GM19395 (cell line): ENCODE results near the gene WFDC5.
"Not testable (repeated sequence)": the region's sequence is repeated elsewhere in the genome, so short reads cannot be mapped to it uniquely, and the experiment has no call there.

Experiments
- ATAC-seq: cut with Tn5 transposase; IDR thresholded peaks from one replicate; pipeline ENCODE4 v1.9.1; 2021; ENCODE audit warnings: mild to moderate bottlenecking, moderate library complexity; ENCODE audit not compliant: unreplicated experiment

The WFDC5 gene

DNA sequence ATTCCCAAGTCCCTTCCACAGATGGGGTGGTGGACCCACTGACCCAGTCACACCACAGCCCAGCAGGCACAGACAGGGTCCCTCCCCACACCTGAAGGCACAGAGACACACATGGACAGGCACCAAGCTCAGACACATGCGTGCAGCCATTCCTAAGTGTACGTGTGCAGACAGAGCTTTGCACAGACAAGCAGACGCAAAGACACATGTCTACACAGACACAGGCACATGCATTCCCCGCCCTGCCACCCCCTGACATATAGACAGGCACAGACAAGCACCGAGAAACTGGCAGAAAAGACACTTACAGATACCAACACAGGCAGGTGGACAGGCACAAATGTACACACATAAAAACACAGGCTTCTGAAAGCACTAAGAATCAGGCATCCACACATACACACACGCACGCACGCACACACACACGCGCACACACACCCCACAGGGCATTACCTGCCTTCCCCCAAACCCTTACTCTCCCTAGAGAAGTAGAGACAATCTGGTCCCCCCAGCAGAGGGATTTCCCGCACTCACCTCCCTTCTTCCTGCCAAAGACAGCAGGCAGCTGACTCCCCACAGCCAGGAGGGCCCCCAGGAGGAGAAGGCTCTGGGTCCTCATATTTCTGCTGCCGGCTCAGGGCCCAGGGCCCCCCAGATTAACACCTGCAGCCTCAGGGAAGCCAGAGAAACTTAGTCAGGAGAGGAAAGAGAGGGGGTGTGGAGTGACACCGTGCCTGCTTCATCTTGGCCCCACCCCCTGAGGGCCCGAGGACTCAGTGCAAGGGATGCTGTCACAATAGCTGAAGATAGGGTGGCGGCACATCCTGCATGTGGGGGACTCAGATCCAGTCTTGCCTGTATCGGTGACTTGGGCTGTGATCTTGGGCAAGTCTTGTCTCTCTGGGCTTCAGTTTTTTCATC, at the start of gene WFDC5:
Gene WFDC5, minus strand, starts transcription at position 710 of the 921 bp plus-strand sequence. Its CDS starts 91 bp downstream, at position 619.
- no peak for ATAC-seq

DNA sequence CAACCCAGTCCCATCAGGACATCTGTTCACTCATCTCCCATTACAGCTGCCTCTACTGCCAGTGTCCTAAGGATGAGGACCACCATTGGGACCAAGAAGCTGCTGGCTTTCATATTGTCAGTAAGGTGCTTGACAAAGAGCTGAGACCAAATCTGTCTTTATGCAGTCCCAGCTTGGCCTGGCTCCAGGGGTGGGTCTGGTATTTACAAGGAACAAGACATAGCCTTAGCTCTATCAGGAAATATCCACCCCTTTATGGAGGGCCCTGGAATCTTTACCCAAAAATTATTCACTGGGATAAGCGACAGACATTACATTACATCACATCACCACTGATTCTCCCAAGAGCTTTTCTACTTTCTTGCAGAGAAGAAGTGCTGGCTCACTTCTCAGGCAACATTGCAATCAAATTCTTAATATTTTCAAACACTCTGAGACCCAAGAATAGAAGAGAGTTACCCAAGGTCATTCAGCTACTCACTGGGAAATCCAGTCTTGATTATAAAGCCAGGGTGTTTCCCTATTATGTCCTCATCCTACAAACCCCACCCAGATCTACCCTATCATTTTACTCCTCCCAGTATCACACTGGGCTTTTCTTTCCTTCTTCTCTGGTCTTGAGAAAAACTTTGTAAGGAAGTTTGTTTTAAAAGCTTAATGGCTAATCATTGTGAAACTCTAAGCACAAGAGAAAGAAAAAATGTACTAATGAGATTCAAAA, 48.3 kb upstream of the WFDC5 start:
- ATAC-seq: no peak

DNA sequence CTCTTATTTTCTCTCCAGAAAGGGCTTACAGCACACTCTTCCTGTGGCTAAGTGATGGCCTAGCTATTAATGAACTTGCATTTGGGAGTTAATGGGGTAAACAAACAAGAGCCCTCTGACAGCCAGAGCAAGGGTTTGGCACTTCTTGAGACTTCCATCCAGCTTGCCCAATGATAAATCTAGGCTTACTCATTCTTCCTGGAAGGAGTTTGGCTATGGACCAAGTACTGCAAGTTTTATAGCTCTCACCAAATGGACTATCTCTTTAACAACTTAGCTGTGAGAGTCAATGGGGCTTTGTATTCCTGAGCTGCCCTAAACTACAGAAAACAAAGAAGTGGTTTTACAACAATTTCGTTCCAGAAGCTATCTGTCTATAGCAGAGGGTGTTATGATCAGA, 43.0 kb upstream of the WFDC5 start:
- ATAC-seq: no peak

DNA sequence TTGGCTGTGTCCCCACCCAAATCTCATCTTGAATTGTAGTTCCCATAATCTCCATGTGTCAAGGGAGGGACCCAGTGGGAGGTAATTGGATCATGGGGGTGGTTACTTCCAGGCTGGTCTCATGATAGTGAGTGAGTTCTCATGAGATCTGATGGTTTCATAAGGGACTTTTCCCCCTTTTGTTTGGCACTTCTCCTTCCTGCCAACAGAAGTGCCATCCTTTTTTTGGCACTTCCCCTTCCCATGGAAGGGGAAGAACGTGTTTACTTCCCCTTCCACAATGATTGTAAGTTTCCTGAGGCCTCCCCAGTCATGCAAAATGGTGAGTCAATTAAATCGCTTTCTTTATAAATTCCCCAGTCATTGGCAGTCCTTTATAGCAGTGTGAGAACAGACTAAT, 41.7 kb upstream of the WFDC5 start:
- no peak for ATAC-seq

GRCh38 chr20:45154794-45155193, 39.8 kb upstream of the WFDC5 start:
- ATAC-seq: not testable (repeated sequence)

DNA sequence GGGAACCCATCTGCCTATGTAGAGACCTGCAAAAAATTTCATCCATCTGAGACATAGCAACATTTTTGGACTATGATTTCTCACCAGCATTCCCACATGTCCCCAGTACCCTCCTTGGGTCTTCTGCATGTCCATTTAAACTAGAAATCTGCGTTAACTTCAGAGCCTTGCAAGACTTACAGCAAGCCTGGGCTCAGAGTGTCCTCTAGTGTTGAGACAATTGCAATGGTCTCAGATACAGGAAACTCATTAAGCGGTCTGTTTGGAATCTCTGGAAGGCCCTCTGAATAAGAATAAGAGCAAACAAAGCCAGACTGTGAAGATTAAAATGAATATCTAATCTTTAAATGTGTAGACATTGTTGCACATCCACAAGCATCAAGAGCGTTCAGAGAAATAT, 39.2 kb upstream of the WFDC5 start:
- ATAC-seq: no peak

DNA sequence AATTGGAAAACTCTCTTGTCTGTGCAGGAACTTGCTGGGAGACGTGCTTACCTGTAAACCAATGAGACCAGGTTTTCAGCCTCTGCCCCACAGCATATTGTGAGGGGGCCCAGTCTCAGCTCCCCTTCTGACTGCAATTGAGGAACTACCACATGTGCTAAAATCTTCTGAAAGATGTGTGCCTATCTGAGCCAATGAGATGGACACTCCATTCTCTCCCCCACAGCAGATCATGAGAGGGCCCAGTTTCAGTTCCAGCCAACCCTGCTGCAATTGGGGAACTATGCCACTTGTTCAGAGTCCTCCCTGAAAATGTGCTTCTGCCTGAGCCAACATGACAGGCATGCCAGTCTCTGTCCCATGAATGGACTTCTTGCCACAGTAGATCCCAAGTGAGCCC, 38.8 kb upstream of the WFDC5 start:
- no peak for ATAC-seq

GRCh38 chr20:45153147-45153546, 38.2 kb upstream of the WFDC5 start:
- ATAC-seq: no peak

GRCh38 chr20:45152405-45152804, 37.4 kb upstream of the WFDC5 start:
- ATAC-seq: no peak

DNA sequence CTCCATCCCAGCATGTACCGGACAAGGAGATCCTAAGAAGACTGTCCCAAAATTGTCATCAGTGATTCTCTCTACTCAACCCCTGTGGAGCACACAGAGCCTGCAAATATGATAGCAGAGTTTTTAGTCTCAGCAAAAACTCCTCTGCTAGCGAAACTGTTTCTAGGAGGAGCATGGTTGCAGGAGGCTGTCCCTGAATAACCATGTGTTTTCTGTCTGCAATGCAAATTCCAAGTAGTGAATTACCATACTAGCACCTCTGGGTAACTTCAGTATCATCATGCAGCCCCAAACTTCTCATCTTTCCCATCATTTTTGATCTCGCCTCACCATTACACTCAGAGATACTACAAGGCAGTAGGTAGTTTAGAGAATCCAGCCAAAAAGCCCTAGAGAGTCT, 34.1 kb upstream of the WFDC5 start:
- no peak for ATAC-seq

- ATAC-seq: no peak
These were observed 25.9 kb upstream of the WFDC5 start for GRCh38 chr20:45140836-45141235.

GRCh38 chr20:45139733-45140375, 24.9 kb upstream of the WFDC5 start:
- ATAC-seq: not testable (repeated sequence)

DNA sequence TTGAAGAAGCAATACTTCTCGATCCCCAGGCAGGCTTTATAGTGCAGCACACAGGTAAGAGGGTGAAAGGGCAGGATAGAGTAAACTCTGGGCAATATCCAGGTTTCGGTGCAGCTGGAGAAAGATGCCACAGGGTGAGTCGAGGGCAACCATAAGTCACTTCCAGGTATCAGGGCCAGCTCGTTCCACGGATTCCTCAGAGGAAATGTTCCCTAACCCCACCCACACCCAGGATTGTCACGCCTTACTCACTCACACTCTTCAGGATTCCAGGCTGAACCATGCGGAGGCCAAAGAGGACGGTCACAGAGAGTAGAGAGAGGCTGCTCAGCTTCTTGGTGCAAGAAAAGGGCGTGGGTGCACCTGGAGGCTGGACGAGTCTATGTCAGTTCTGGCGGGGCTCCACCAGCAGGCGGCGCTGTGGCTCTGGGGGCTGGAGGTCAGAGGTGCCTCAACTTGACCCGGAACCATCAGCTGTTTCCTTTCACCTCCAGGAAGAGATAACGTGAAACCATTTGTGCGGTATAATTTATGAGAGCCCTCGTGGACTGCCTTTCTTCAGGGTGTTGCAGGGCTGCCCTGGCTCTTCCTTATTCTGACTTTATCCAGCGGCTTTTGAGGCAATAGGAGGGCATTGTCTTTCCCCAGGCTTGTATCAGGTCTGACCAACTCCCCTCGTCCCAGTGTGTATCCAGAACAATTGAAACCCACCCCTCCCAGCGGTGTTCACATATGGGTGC, 23.8 kb upstream of the WFDC5 start:
- no peak for ATAC-seq

GRCh38 chr20:45136911-45137310, 21.9 kb upstream of the WFDC5 start:
- ATAC-seq: no peak

DNA sequence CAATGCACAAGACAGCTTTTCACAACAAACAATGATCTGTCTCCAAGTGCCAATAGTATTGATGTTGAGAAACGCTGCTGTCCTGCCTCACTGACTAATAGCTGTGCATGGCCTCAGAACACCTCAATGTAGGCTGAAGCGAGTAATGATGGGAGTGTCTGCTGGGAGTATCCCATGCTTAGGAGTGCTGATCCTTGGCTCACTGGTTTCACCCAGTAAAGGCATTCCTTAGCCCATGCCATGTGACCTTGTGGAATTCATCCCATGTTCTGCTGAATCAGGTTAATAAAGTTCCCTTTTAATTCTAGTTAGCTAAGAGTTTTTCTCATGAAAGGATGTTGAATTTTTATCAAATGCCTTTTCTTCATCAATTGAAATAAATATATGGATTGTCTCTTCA, 13.1 kb upstream of the WFDC5 start:
- no peak for ATAC-seq

DNA sequence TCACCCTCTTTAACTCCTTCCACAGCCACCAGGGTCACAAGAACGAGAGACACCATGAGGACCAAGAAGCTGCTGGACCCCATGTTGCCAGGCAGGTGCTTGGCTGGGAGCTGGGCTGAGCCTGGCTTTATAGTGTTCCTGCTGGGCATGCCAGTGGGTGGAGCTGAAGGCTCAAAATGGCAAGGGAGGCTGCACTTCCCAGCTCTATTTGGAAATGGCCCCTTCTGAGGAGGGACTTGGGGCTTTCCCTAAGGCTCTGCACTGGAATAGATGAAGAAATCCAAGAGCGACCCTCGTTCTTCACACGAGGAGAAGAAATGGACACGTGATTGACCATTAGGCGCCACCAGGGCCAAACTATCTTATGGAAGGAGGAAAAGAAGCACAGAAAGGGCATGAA, 9.4 kb upstream of the WFDC5 start, which contains the start of gene WFDC12:
Gene WFDC12, minus strand, starts transcription at position 101 of the 400 bp plus-strand sequence. Its CDS starts 18 bp downstream, at position 83.
- no peak for ATAC-seq

GRCh38 chr20:45121388-45121787, 6.4 kb upstream of the WFDC5 start:
- ATAC-seq: no peak

DNA sequence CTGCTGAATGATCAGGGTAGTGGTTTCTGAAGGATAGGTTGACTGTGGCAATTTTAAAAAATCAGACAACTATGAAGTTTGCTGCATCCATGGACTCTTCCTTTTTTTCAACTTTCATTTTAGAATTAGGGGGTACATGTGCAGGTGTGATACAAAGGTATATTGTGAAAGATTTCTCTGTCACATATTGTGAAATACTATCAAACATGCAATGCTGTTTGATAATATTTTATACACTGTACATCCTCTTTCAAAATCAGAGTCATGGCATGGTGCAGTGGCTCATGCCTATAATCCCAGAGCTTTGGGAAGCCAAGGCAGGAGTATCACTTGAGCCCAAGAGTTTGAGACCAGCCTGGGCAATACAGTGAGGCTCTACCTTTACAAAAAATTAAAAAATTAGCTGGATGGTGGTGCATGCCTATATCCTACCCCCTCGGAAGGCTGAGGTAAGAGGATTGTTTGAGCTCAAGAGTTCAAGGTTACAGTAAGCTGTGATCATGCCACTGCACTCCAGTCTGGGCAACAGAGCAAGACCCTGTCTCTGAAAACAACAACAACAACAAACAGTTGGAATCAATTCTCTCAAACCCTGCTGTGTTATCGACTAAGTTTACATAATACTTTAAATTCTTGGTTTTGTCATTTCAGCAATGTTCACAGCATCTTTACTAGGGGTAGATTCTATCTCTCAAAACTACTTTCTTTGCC, 4.7 kb upstream of the WFDC5 start:
- no peak for ATAC-seq

DNA sequence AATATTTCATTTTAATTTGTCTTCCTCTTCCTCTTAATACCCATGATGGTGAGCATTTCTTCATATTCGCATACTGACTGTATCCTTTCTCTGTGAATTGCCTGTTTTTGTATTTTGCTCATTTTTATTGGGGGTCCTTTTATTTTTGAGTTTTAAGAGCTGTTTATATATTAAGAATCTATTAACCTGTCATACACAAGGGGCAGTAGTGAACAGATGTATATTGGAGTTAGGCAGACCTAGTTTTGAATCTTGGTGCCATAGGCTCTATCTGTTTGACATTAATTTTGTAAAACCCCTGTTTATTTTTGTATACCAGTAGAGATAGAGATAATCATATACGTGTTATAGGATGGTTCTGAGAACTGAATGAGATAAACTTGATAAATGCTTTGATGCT, 3.1 kb upstream of the WFDC5 start:
- no peak for ATAC-seq

DNA sequence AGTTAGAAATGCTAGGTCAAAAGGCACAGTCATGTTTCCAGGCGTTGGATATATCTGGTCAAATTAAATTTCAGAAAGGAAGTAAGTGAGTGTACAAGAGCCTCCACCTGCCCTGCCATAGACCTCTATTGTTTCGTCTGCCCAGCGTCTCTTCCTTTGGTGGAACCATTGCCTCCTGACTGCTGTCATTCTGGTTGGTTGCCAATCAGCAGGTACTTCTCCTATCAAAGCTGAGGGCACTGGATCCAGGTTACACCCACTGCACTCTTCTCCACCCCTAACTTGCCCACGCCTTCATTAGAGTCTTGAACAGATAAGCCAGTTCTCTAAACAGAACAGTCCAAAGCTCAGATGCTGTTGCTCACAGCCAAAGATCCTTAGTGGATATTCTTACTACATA, 2.6 kb upstream of the WFDC5 start:
- no peak for ATAC-seq
